RWPE2 (cell line): Measurements from ENCODE around the gene SENP1.

Experiments
- ATAC-seq: fragments of 200-7000 bp; cut with Tn5 transposase; 3 replicates; pipeline ENCODE4 v1.9.1; 2021; ENCODE audit warnings: low read depth
- DNase-seq: peaks from one replicate; pipeline ENCODE4 v3.0.0-alpha.2; 2020; ENCODE audit warnings: low spot score
- H3K27ac ChIP-seq: fragments of 450-650 bp; 2 replicates; pipeline ENCODE4 v1.5.1; 2017; ENCODE audit warnings: mild to moderate bottlenecking; ENCODE audit not compliant: poor library complexity, severe bottlenecking
- H3K27me3 ChIP-seq: fragments of 250-450 bp; sonication (Bioruptor Pico); 2 replicates; pipeline ENCODE4 v1.5.1; 2021; ENCODE audit warnings: mild to moderate bottlenecking, moderate library complexity; ENCODE audit not compliant: insufficient read depth, poor library complexity, severe bottlenecking
- H3K36me3 ChIP-seq: fragments of 250-450 bp; sonication (Bioruptor Pico); 2 replicates; pipeline ENCODE4 v1.5.1; 2020; ENCODE audit warnings: low read depth, mild to moderate bottlenecking, moderate library complexity
- H3K4me1 ChIP-seq: fragments of 250-450 bp; sonication (Bioruptor Pico); 2 replicates; pipeline ENCODE4 v1.5.1; 2021; ENCODE audit warnings: mild to moderate bottlenecking, moderate library complexity; ENCODE audit not compliant: insufficient read depth, poor library complexity, severe bottlenecking
- H3K4me3 ChIP-seq: fragments of 250-450 bp; sonication (Bioruptor Pico); 2 replicates; pipeline ENCODE4 v1.5.1; 2021; ENCODE audit warnings: mild to moderate bottlenecking, moderate library complexity; ENCODE audit not compliant: severe bottlenecking
- H3K9me3 ChIP-seq: fragments of 250-450 bp; sonication (Bioruptor Pico); 2 replicates; pipeline ENCODE4 v1.5.1; 2021; ENCODE audit warnings: mild to moderate bottlenecking, moderate library complexity; ENCODE audit not compliant: severe bottlenecking
- CTCF ChIP-seq: fragments of 450-650 bp; IDR thresholded peaks from one replicate; pipeline ENCODE4 v1.5.1; 2017; ENCODE audit warnings: mild to moderate bottlenecking, moderate library complexity; ENCODE audit not compliant: poor library complexity, severe bottlenecking

The SENP1 gene

GRCh38 chr12:48045965-48046518, 59.8 kb downstream of the SENP1 start:
- Histone ChIP-seq H3K4me3 (no peak overlapping the region), H3K36me3 (peaks cover 60% of the 10 kb centered on the region), H3K27me3 (no peaks in the 10 kb centered on the region), H3K27ac (no peak overlapping the region), H3K4me1 (no peaks in the 10 kb centered on the region), H3K9me3 (no peaks in the 10 kb centered on the region)
- TF ChIP-seq CTCF, result no peak
- no peak for ATAC-seq
- no peak for DNase-seq

- no peaks in the 10 kb centered on the region for H3K27me3 ChIP-seq
- H3K36me3 ChIP-seq, result peaks cover 60% of the 10 kb centered on the region
- ATAC-seq (no peak), DNase-seq (no peak)
- no peak overlapping the region for H3K4me3 ChIP-seq
- H3K27ac ChIP-seq, result no peak overlapping the region
- TF ChIP-seq CTCF, result no peak
- no peaks in the 10 kb centered on the region for H3K9me3 ChIP-seq
- no peaks in the 10 kb centered on the region for H3K4me1 ChIP-seq
These were observed 60.6 kb downstream of the SENP1 start for GRCh38 chr12:48045061-48045846.

- Histone ChIP-seq H3K9me3 (no peaks in the 10 kb centered on the region), H3K36me3 (peaks cover 54% of the 10 kb centered on the region), H3K27me3 (no peaks in the 10 kb centered on the region), H3K27ac (no peak overlapping the region), H3K4me3 (no peak overlapping the region), H3K4me1 (no peaks in the 10 kb centered on the region)
- ATAC-seq, result no peak
- no peak for DNase-seq
- TF ChIP-seq CTCF, result no peak
These were observed 61.5 kb downstream of the SENP1 start for GRCh38 chr12:48044396-48044795.

GRCh38 chr12:48043771-48044170, 62.1 kb downstream of the SENP1 start:
- H3K4me1 ChIP-seq, result no peaks in the 10 kb centered on the region
- DNase-seq (no peak), ATAC-seq (no peak)
- H3K27ac ChIP-seq, result no peak overlapping the region
- no peaks in the 10 kb centered on the region for H3K27me3 ChIP-seq
- no peak overlapping the region for H3K4me3 ChIP-seq
- no peak for TF ChIP-seq CTCF
- peaks cover 48% of the 10 kb centered on the region for H3K36me3 ChIP-seq
- no peaks in the 10 kb centered on the region for H3K9me3 ChIP-seq
